Measurements from ENCODE around the gene PTPRG. TPM values are rescaled to one million over a fixed set of nuclear protein-coding genes. Genes with fewer than 3 reads are reported as not detected.

PTPRG gene
- total RNA-seq, 2 experiments from 2014 or later: 0.13 to 0.70 TPM

GRCh38 chr3:62117903-62118548, 556.7 kb downstream of the PTPRG start:
- no peak overlapping the region for H3K4me3 ChIP-seq (ENCODE audit: low read depth, low read length, poor library complexity, severe bottlenecking)
- H2AFZ ChIP-seq (ENCODE audit: low read length): no peak overlapping the region
- no peaks in the 10 kb centered on the region for H3K9me2 ChIP-seq (ENCODE audit: insufficient read depth, low read length)
- H3K27ac ChIP-seq (ENCODE audit: low read depth, low read length, poor library complexity, severe bottlenecking): no peak overlapping the region
- H3K79me2 ChIP-seq (ENCODE audit: insufficient read depth, low read depth, low read length): no peaks in the 10 kb centered on the region
- ChIA-PET POLR2A (no interaction called here), CTCF (ENCODE audit: unreplicated experiment) (no interaction called here)
- no peak for TF ChIP-seq CTCF (conservative IDR thresholded peaks at IDR 0.05; ENCODE audit: low read length)
- TF ChIP-seq EZH2phosphoT487 (IDR thresholded peaks at IDR 0.05; ENCODE audit: borderline replicate concordance, low read depth, low read length): no peak
- intact Hi-C loops (cut with micrococcal nuclease; ENCODE audit: unreplicated experiment): no loop called here
- no peaks in the 10 kb centered on the region for H4K20me1 ChIP-seq (ENCODE audit: insufficient read depth, low read length)
- no peak for DNase-seq (ENCODE audit: low spot score)
- no peaks in the 10 kb centered on the region for H3K36me3 ChIP-seq (ENCODE audit: insufficient read depth, low read length)
- no peaks in the 10 kb centered on the region for H3K4me1 ChIP-seq (ENCODE audit: insufficient read depth, low read length, poor library complexity, severe bottlenecking)
- H3K9me3 ChIP-seq (ENCODE audit: low read length): no peaks in the 10 kb centered on the region
- H3K4me2 ChIP-seq (ENCODE audit: low read length): no peak overlapping the region
- BruUV-seq (replicated peaks): no TSS peak

GRCh38 chr3:62119139-62119538, 557.8 kb downstream of the PTPRG start:
- no peaks in the 10 kb centered on the region for H3K9me2 ChIP-seq (ENCODE audit: insufficient read depth, low read length)
- H3K4me2 ChIP-seq (ENCODE audit: low read length): no peak overlapping the region
- no peaks in the 10 kb centered on the region for H3K9me3 ChIP-seq (ENCODE audit: low read length)
- ChIA-PET POLR2A (interaction anchor here (0.7 kb wide), 1 partner anchor 189 kb away, joined by 3 read pairs; no protein-coding TSS in a partner anchor), CTCF (ENCODE audit: unreplicated experiment) (no interaction called here)
- H3K36me3 ChIP-seq (ENCODE audit: insufficient read depth, low read length): no peaks in the 10 kb centered on the region
- H3K79me2 ChIP-seq (ENCODE audit: insufficient read depth, low read depth, low read length): no peaks in the 10 kb centered on the region
- H3K27ac ChIP-seq (ENCODE audit: low read depth, low read length, poor library complexity, severe bottlenecking): no peak overlapping the region
- no TSS peak for BruUV-seq (replicated peaks)
- no peak overlapping the region for H3K4me3 ChIP-seq (ENCODE audit: low read depth, low read length, poor library complexity, severe bottlenecking)
- DNase-seq (ENCODE audit: low spot score): no peak
- no peaks in the 10 kb centered on the region for H3K4me1 ChIP-seq (ENCODE audit: insufficient read depth, low read length, poor library complexity, severe bottlenecking)
- H2AFZ ChIP-seq (ENCODE audit: low read length): no peak overlapping the region
- H4K20me1 ChIP-seq (ENCODE audit: insufficient read depth, low read length): no peaks in the 10 kb centered on the region
- intact Hi-C loops (cut with micrococcal nuclease; ENCODE audit: unreplicated experiment): no loop called here
- TF ChIP-seq CTCF (conservative IDR thresholded peaks at IDR 0.05; ENCODE audit: low read length) (no peak), EZH2phosphoT487 (IDR thresholded peaks at IDR 0.05; ENCODE audit: borderline replicate concordance, low read depth, low read length) (no peak)

- Histone ChIP-seq H3K4me3 (ENCODE audit: low read depth, low read length, poor library complexity, severe bottlenecking) (no peak overlapping the region), H2AFZ (ENCODE audit: low read length) (no peak overlapping the region), H3K4me2 (ENCODE audit: low read length) (no peak overlapping the region), H3K4me1 (ENCODE audit: insufficient read depth, low read length, poor library complexity, severe bottlenecking) (no peaks in the 10 kb centered on the region), H3K79me2 (ENCODE audit: insufficient read depth, low read depth, low read length) (no peaks in the 10 kb centered on the region), H3K9me2 (ENCODE audit: insufficient read depth, low read length) (no peaks in the 10 kb centered on the region), H3K36me3 (ENCODE audit: insufficient read depth, low read length) (no peaks in the 10 kb centered on the region), H4K20me1 (ENCODE audit: insufficient read depth, low read length) (no peaks in the 10 kb centered on the region), H3K9me3 (ENCODE audit: low read length) (no peaks in the 10 kb centered on the region), H3K27ac (ENCODE audit: low read depth, low read length, poor library complexity, severe bottlenecking) (no peak overlapping the region)
- DNase-seq (ENCODE audit: low spot score): no peak
- CTCF ChIA-PET (ENCODE audit: unreplicated experiment): no interaction called here
- intact Hi-C loops (cut with micrococcal nuclease; ENCODE audit: unreplicated experiment): no loop called here
- POLR2A ChIA-PET: interaction anchor here (0.9 kb wide), 1 partner anchor 13 kb away, joined by 6 read pairs; no protein-coding TSS in a partner anchor
- TF ChIP-seq EZH2phosphoT487 (IDR thresholded peaks at IDR 0.05; ENCODE audit: borderline replicate concordance, low read depth, low read length) (no peak), CTCF (conservative IDR thresholded peaks at IDR 0.05; ENCODE audit: low read length) (no peak)
- BruUV-seq (replicated peaks): no TSS peak
These were observed 561.4 kb downstream of the PTPRG start for GRCh38 chr3:62122819-62123218.
